ENCODE measurements around the gene GPC2.

GPC2 gene

DNA sequence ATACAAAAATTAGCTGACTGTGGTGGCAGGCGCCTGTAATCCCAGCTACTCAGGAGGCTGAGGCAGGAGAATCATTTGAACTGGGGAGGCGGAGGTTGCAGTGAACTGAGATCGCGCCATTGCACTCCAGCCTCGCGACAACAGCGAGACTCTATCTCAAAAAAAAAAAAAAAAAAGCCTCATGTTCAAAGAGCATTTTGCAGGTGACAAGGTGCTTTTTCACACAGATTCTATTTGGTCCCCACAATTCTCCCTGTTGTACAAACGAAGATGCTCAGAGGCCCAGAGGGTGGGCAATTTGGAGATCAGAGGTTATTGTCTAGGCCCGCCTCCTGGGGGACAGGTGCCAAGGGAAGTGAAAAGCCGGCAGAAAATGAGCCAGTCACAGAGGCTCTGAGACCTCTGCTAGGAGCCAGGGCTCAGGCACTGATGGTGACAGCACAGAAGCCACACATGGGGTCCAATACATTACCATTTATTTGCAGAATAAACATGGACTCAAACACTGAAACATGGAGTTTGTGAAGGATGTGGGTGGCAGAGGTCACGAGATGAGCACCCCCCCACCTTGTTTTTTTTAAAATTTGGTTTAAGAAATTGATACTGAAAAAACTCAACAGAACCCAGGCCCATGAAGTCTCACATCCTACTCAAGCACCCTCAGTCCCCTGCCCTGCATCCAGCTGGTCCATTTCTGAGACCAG, 7.9 kb downstream of the GPC2 start:
- DNase-seq, result no peak

DNA sequence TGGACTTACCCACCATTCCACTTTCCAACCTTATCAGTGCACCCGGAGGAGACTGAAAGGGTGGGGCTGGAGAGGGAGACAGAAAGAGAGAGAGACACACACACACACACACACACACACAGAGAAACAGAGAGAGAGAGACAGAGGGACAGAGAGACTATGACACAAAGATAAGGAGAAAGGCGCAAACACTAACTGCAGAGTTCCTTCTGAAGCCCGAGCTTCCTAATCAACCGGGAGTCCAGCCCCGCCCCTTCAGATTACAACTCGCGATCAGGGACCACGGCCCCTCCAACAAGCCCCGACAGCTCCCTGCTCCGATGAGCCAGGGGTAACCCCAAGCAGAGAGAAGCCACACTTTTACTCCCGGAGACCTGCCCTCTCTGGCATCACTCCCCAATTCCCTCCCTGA, 9.3 kb downstream of the GPC2 start:
- DNase-seq, result no peak

DNA sequence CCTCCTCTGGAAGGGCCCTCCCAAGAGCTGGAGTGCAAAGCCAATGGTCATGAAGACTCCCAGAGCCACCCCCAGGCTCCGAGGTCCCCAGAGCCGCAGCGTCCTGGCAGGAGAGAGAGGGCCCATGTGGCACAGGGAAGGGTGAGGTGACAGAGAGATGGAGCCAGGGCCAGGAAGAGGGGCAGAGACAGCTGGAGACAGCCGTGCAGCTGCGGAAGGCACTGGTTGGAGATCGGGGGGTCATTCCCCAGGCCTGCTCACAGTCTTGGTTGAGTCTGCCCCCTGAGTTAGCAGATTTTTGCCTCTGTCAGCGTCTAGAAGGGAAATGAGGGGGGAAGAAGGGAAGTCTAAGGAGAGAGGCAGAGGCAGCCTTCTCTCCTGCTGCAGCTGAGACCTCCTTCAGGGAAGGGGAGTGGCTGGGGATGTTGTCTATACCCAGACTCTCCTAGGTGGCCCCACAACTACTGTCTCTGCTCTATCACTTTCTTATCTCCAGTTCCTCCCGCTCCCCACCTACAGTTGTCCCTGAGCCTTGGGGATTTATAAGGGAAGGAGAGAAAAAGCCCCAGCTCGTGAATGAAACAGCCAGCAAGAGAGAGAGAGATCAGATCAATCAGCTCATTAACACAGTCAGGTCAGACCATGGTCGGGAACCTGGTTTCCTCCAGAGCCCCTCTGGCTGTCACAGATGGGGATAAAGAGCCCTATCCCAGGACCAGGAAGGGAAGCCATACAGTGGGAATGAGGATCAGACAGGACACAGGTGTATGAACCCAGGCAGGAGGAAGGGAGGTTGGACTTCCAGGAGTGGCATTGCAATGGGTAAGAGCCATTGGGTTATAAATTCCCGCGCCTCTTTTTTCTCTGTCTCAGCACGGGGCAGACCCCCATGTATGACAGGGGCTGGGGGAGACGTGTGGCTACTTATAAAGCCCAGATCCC, 9.9 kb downstream of the GPC2 start:
- DNase-seq, result no peak

DNA sequence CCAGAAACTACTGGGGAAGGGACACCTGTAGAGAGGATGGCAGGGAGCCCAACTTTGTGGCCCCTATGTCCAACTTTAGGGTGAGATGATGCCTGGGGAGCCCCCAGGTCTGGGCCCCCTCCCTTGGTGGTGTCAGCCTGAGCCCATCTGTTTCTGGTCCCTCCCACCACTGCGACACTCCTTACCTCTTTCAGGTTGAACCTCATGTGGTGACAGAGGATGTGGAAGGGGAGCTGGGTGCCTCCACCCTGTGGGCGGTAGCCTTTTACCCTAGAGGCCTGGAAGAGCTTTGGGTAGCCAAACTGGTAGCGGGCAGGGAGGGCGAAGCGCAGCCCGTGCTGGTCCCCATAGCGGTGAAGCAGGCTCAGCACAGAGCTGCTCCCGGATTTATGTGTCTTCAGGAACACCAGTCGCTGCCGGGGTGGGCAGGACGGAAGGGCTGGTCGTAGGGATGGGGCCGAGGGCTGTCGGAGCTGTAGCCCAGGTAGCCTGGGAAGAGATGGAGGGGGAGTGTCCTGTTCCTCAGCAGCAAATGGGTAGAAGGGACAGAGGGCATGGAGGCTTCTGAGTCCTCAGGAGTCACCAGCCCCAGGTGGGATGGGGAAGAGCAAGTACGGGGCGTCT, 10.8 kb downstream of the GPC2 start:
- DNase-seq, result no peak

DNA sequence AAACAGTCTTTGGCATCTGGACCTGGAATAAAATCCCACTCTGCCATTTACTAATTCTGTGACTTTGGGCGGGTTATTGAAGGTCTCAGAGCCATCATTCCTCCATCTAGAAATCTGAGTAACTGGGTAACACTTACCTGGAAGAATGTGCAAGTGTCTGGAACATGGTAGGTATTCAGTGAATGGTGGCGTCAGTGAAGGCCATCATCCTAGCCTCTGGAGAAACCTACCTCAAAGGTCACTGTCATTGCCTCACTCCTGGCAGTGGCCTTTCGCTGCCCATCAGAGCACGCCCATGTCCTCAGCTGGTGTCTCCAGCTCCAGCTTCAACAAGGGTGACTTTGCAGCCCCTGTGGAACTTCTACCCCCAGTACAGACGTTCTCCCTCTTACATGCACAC, 13.3 kb downstream of the GPC2 start:
- DNase-seq, result no peak

DNA sequence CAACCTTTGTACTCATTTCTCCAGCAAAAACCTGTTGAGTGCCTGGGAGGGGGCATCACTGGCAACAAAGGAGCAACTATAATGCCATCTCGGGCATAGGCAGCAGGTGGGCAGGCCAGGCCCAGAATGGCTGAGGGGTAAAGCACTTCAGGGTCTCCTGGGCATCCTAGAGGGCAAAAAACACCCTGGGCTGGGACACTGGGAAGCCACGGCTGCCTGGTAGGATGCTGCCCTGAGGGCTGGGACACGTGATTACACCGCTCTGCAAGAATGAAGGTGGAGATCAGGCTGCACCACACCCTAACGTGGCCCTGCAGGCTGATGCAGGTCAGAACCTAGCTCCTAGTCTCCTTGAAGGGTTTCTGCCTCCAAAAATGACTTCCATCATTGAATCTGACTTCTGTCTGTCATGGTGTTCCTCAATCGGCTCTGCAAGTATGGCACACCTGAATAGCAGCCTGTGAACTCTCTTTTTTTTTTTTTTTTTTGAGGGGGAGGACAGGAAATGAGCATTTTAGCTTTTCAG, 14.1 kb downstream of the GPC2 start:
- DNase-seq, result no peak

DNA sequence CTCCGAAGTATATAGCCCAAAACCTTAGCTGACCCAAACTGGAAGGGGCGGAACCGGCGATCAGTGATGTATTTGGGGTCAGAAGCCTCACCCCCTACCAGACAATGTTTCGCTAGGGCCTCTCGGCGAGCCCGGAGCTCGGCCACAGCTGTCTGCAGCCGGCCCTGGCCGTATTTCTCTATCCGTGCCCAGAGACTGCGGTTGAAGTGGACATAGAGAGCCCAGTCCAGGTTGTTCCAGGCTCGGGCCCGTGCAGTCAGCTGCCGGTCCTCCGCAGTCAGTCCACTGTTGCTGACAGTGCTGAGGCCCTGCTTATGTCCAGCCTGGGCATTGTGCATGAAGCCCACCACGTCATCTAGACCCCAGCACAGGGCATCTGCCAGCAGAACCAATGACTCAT, 17.1 kb downstream of the GPC2 start:
- DNase-seq, result no peak

DNA sequence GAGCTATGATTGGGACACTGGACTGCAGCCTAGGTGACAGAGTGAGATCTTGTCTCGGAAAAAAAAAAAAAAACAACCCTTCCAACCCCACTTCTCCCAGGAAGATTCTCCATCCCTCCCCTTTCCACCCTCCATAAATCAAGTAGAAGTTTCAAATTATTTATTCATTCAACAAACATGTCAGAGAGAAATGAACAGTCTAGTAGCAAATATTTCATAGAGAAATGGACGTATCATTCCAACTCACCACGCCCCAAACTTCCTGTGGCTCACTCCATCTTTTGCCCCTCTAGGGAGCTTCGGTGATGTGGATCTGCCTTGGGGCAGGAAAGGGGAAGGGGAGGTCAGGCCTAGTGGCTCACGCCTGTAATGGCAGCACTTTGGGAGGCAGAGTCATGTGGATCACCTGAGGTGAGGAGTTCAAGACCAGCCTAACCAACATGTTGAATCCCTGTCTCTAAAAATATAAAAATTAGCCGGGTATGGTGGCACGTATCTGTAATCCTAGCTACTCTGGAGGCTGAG, 18.0 kb downstream of the GPC2 start:
- DNase-seq, result no peak

DNA sequence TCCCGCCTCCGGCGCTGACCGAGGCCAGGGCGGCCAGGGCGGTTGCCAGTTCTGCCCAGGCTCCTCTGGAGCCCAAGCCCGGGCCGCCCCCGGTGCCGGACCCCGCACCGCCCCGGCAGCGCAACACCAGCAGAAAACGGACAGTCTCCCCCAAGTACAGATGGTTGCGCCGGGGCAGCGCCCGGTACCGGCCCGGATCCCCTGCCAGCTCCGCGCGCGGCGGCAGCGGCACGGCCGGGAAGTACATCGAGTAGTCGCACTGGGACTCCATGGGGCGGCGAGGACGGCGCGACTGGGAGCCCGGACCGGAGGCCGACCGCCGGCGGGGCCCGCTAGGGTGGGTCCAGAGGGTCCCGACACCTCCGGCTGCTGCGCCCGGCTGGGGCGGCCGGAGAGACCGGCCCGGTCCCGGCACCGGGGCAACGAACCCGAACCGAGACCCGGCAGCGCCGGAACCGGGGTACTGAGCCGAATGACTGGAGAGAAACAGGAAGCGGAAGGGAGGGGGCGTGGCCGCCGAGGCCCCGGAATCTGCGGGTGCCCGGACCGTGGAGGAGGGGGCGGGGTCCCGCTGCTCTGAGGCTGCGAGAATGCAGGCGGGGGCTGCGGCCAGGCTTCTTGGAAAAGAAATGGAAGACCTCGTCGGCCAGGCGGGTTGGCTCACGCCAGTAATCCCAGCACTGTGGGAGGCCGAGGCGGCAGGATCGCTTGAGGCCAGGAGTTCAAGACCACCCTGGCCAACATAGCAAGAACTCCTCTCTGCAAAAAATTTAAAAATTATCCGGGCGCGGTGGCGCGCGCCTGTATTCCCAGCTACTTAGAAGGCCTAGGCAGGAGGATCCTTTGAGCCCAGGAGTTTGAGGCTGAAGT, 18.7 kb downstream of the GPC2 start, which contains the start of gene TRAPPC14:
Gene TRAPPC14, minus strand, starts transcription at position 495 of the 870 bp plus-strand sequence. Its CDS starts 224 bp downstream, at position 271.
- DNase-seq, result peak in 1 of 2 experiments; percentile 63

DNA sequence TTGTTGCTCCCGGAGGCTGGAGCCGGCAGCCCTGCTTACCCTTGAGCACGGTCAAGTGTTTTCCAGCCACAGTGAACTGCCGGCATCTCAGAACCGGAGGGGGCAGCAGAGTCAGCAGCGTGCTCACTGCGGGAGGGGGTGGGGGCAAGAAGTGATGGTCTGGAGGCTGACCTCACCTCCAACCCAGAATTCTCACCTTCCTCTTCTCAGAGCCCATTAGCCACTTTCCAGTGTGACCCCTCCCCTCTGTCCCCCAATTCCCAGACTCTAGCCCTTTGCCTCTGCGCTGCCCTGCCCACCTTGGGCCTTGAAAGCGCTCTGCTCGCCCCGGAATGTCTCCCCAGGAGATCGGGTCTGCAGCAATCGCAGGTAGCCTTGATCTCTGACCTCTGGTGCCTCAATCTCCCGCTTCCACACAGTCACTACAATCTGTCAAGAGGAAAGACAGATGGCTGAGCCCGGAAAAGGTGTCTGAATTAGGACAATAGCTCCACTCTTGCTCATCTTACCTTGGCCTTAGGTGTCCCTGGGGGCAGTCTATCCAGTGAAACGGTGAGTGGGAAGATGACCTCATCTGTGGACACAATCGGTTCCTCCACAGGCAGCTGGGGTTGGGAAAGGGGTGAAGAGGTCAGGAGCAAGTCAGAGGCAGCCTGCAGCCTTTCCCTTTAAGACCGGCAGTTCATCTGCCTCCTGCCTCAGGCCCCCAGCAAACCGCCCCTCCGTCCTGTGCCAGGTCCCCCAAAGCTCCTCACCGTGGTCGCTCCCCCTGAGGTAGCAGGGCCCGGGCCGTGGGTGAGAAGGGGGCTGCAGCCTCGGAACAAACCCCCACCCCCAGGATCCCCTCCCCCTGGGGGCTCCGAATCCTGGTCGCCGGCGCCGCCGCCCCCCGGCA, 19.6 kb downstream of the GPC2 start:
- DNase-seq, result no peak

DNA sequence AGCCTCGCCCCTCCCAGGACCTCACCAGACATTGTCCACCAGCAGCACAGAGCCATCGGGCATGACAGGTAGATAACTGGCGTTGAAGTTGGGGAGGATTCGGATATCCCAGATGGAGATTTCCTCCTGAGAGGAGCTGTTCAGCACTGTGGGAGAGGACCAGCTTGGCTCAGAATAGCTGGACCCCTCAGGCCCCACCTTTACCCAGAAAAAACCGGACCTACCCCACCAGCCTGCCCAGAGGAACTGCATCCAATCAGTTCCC, 20.2 kb downstream of the GPC2 start:
- DNase-seq, result no peak

DNA sequence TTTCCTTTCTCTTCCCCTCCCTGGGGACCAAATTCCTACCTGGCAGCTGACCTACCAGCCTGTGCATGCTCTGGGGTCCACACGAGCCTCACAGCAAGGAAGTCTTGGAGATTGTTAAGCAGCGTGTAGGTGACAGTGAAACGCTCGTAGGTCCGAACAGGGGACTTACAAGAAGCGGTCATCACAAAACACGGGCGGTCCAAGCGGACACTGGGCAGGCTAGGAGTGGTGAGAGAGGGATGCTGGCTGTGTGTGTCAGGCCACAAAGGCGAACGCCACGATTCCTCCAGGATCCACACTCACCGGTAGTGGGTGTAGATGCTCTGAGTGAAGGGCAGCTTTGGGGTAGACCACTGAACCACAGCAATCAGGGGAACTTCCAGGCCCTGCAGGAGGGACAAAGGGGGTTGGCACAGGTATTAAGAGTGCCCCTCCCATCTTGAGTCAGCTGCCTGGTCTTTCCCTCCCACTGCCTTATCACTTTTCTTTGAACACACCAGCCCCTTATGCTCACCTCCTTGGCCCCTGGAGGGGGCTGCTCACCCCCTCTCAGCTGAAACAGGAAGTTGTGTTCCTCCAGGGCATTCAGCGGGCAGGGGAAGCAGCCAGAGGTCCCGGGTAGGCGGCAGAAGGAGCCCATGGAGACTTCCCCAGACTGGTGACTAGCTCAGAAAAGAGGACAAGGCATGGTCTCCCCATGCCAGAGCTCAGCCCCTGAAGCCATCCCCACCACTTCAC, 20.7 kb downstream of the GPC2 start:
- no peak for DNase-seq

DNA sequence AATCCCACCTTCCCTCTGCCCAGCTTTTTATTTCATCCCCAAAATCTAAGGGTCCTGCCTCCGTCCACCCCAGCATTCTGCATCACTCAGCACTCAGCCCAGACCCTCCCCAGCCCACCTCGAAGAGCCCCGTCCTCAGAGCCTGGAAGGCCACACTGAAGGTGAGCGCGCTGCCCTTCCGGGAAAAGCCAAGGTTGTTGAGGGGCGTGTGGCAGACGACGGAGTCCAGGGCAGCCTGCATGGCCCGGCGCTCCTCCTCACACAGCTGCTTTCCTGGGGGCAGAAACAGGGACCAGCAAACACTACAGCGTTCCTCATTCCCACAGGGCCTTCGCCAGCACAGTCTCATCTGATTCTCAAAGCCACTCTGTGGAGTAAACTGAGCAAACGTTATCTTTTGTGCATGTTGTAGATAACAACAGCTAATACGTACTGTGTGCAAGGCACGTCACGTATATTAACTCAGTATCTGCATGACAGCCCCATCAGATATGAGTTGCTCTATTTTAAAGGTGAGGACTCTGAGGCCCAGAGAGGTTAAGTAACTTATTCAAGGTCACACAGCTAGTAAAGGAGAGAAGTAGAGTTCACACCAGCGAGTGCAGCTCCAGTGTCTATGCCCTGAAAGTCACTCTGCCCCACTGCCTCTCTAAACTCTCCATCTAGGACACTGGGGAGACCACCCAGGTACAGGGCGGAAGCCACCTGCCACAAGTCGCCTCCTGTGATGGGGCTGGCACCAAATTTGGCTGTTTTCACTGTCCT, 21.4 kb downstream of the GPC2 start:
- DNase-seq, result no peak

DNA sequence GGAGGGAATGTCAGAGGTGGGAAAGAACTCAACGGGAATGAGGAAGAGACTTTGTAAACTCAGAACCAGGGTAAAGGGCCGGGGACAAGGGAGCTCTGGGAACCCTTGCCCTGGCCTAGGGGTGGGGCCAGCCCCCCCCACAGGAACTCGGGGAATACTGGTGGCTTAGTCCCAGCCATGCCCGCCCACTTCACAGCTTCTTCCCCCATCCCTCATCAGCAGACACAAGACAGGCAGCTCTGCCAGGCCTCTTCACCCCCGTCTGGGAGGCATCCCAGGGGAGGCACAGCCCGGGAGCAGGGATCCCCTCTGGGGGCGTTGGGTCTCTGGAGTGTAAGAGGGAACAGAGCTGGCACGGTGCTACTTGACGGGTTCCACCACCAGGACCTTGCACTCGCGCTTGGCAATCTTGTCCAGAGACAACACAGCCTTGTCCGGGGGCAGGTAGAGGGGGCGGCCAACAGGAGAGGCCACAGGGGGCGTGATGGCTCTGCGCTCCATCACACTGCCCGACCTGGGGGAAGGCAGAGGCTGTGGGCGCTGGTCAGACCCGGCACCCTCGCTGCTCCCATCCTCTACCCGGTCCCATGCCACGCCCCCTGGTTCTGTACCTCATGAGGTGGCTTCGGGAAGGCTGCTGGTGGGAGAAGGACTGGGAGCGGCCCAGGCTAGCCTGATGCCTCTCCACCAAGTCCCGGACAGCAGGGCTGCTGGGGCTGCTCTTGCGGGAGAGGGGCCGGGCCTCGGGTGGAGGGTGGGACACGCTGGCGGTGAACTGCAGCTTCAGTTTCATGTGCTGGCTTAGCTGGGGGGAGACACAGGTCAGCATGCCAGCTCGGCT, 22.3 kb downstream of the GPC2 start:
- DNase-seq, result no peak

DNA sequence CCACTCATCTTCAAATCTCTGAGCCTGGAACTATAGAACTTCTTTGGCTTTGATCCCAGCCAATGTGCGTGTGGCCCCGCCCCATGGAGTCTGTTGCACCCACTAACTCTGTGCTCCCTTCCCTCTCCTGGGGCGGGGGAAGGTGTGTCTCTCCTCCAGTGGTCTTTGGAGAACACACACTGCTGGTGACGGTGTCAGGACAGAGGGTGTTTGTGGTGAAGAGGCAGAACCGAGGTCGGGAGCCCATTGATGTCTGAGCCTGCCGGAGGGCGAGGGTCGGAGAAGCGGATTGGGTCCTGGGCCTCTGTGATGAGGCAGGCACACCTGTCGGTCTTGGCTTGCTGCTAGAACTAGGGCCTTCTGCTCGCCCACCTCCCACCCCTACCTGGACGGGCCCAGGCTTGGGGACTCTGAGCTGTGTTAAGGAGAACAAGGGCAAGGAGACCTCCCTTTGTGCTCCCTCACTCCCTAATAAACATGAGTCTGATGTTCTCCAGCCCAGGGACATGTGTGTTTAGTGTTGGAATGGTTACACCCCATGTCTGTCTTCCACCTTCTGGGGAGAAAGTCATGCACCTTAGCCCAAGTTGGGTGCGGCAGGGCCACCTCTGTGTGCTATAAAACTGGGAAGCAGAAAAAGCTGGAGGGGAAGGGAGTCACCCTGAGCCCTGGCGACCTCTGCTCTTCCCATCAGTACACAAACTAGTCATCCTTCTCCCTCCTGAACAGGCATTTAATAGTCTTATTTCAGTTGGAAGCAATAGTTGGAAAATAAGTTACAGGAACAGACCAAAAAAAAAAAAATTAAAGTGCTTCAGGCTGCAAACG, 23.3 kb downstream of the GPC2 start:
- DNase-seq, result no peak

DNA sequence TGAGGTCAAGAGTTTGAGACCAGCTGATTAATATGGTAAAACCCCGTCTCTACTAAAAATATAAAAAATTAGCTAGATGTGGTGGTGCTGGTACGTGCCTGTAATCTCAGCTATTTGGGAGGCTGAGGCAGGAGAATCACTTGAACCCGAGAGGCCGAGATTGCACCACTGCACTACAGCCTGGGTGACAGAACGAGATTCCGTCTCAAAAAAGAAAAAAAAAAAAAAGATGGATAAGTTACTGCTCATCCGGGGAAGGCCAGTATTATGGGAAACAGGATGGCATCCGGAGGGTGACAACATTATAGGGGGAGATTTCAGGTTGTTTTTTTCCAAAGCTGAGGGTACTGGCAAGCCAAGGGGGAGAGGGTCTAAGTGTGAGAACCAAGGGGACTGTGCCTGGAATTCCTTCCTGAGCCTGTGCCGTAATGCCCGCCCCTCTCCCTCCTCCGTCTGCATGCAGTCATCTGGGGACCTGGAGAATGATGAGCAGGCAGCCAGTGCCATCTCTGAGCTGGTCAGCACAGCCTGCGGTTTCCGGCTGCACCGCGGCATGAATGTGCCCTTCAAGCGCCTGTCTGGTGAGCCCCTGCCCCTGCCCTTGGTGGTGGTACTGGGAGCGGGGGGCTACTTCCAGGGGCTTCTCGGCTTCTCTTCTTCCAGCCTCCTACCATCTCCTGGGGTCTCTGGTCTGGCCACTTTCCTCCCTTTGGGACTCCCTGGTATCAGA, 24.1 kb downstream of the GPC2 start:
- no peak for DNase-seq

DNA sequence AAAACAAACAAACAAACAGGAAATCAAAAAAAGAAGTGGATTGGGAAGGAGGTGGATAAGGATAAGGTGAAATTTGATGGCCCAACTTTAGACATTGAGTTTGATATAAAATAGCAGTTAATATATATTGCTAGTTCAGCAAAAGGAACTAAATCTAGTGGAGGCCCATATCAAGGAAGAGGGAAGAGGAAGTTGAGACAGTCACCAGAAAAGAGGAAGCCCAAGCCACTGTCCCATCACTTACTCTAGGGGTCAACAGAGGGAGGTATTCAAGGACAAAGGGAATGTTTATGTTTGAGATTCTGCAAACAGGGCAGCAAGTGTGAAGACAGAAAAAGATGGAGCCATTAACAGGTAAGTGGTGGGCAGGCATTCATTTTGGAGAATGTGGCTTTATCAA, 24.8 kb downstream of the GPC2 start:
- DNase-seq, result no peak

Data from cerebellar nuclear complex (tissue), 1 donor.